Keratinocyte (primary cell): ENCODE results near the gene IFNL1.

ENCODE experiments used
- CTCF ChIP-seq, 3 experiments: IDR thresholded peaks in 1 of 3; conservative IDR thresholded peaks in 1 of 3; optimal IDR thresholded peaks in 1 of 3; 2 replicates in 2 of 3; 3 replicates in 1 of 3; pipeline versions ENCODE3 to v1.5.1; 2011; ENCODE audit warnings: low read length in 3 of 3, mild to moderate bottlenecking in 3 of 3, moderate library complexity in 2 of 3, control low read depth in 1 of 3, inconsistent platforms in 1 of 3; ENCODE audit not compliant: insufficient read depth in 2 of 3; ENCODE audit errors: extremely low read depth in 1 of 3
- EZH2 ChIP-seq: IDR thresholded peaks from one replicate; pipeline ENCODE4 v1.6.1; 2012; ENCODE audit warnings: inconsistent platforms, mild to moderate bottlenecking, low read length, moderate library complexity

- TF ChIP-seq CTCF (optimal IDR thresholded peaks at IDR 0.05 in 1 of 3, IDR thresholded peaks at IDR 0.05 in 1 of 3, conservative IDR thresholded peaks at IDR 0.05 in 1 of 3; ENCODE audit: extremely low read depth in 1 of 3, insufficient read depth in 2 of 3, low read length in 3 of 3) (no peak), EZH2 (no peak)
Observed at GRCh38 chr19:39257227-39257626, 39.0 kb upstream of the IFNL1 start.
